WTC11 (cell line): ENCODE measurements around the gene LOXL4. TPM values are rescaled to one million over a fixed set of nuclear protein-coding genes. Genes with fewer than 3 reads are reported as not detected.

Experiments used
- ATAC-seq: fragments of 200-7000 bp; cut with Tn5 transposase; 2 replicates; pipeline ENCODE4 v1.10.0; 2021; ENCODE audit warnings: mild to moderate bottlenecking, moderate library complexity
- CTCF ChIA-PET: fragments of 300-600 bp; sonication (Branson Sonifier 250); formaldehyde crosslinking; loops from one replicate; lab custom pipeline; 2021; ENCODE audit warnings: antibody characterized with exemption; lab: Charles Lee
- POLR2A ChIA-PET: fragments of 350-600 bp; sonication (Branson Sonifier 250); formaldehyde crosslinking; loops from one replicate; lab custom pipeline; 2021; ENCODE audit warnings: antibody characterized with exemption; lab: Charles Lee
- DNase-seq: peaks from one replicate; pipeline ENCODE4 v3.0.0; 2021; ENCODE audit warnings: low spot score
- H3K27ac Mint-ChIP-seq: 2 replicates; pipeline ENCODE4 v1.8.0; 2021; ENCODE audit warnings: mixed read lengths
- H3K27me3 Mint-ChIP-seq: 2 replicates; pipeline ENCODE4 v1.8.0; 2021; ENCODE audit warnings: low read depth, mild to moderate bottlenecking, moderate library complexity, mixed read lengths
- H3K36me3 Mint-ChIP-seq: 2 replicates; pipeline ENCODE4 v1.8.0; 2021; ENCODE audit warnings: mixed read lengths
- H3K4me1 Mint-ChIP-seq: 2 replicates; pipeline ENCODE4 v1.8.0; 2022; ENCODE audit warnings: mixed read lengths
- H3K4me3 Mint-ChIP-seq: 2 replicates; pipeline ENCODE4 v1.8.0; 2021; ENCODE audit warnings: mild to moderate bottlenecking, moderate library complexity, mixed read lengths
- H3K9me3 Mint-ChIP-seq: 2 replicates; pipeline ENCODE4 v1.8.0; 2021; ENCODE audit warnings: mixed read lengths
- ESRRA ChIP-seq: sonication (generic); formaldehyde crosslinking; IDR thresholded peaks from 2 replicates; pipeline ENCODE4 v1.8.1; 2022; ENCODE audit warnings: mild to moderate bottlenecking, missing genetic modification reagents, borderline replicate concordance
- FOXP1 ChIP-seq: sonication (generic); formaldehyde crosslinking; IDR thresholded peaks from 2 replicates; pipeline ENCODE4 v1.8.0; 2022; ENCODE audit warnings: missing genetic modification reagents, mild to moderate bottlenecking, moderate library complexity, borderline replicate concordance
- JUN ChIP-seq: sonication (generic); formaldehyde crosslinking; IDR thresholded peaks from 2 replicates; pipeline ENCODE4 v1.8.0; 2023; ENCODE audit warnings: mild to moderate bottlenecking, missing genetic modification reagents
- OVOL2 ChIP-seq: fragments of 250-450 bp; sonication (Bioruptor Pico); IDR thresholded peaks from 2 replicates; pipeline ENCODE4 v1.9.0; 2021; ENCODE audit warnings: mild to moderate bottlenecking, borderline replicate concordance
- PRRX2 ChIP-seq: fragments of 250-450 bp; sonication (Bioruptor Pico); IDR thresholded peaks from 2 replicates; pipeline ENCODE4 v1.8.0; 2021; ENCODE audit warnings: mild to moderate bottlenecking
- SMAD4 ChIP-seq: sonication (generic); formaldehyde crosslinking; IDR thresholded peaks from 2 replicates; pipeline ENCODE4 v1.8.0; 2022; ENCODE audit warnings: mild to moderate bottlenecking, missing genetic modification reagents
- TEAD1 ChIP-seq: sonication (generic); formaldehyde crosslinking; IDR thresholded peaks from 2 replicates; pipeline ENCODE4 v1.8.0; 2022; ENCODE audit warnings: mild to moderate bottlenecking, missing genetic modification reagents
- TP53 ChIP-seq: sonication (generic); formaldehyde crosslinking; IDR thresholded peaks from 2 replicates; pipeline ENCODE4 v1.8.1; 2023; ENCODE audit warnings: mild to moderate bottlenecking, missing genetic modification reagents
- ZNF416 ChIP-seq: fragments of 250-450 bp; sonication (Bioruptor Pico); IDR thresholded peaks from 2 replicates; pipeline ENCODE4 v1.9.0; 2021; ENCODE audit warnings: mild to moderate bottlenecking, inconsistent platforms
- ZNF423 ChIP-seq: fragments of 250-450 bp; sonication (Bioruptor Pico); IDR thresholded peaks from 2 replicates; pipeline ENCODE4 v2.1.2; 2022; ENCODE audit warnings: mild to moderate bottlenecking, moderate library complexity
- ZNF671 ChIP-seq: fragments of 250-450 bp; sonication (Bioruptor Pico); IDR thresholded peaks from 2 replicates; pipeline ENCODE4 v1.8.0; 2021; ENCODE audit warnings: mild to moderate bottlenecking
- total RNA-seq: library from RNA; stranded (reverse); gene quantifications from 3 replicates; pipeline ENCODE4 v1.2.3, GENCODE V29; 2021
- TF ChIP-seq, protein P1 (sequence below): fragments of 250-450 bp; sonication (Bioruptor Pico); conservative IDR thresholded peaks from 2 replicates; pipeline ENCODE4 v1.9.0; 2021; ENCODE audit warnings: mild to moderate bottlenecking
- TF ChIP-seq, protein P2 (sequence below): sonication (generic); formaldehyde crosslinking; IDR thresholded peaks from 2 replicates; pipeline ENCODE4 v1.8.0; 2022; ENCODE audit warnings: missing genetic modification reagents
- TF ChIP-seq, protein P3 (sequence below): fragments of 200-600 bp; IDR thresholded peaks from 2 replicates; pipeline ENCODE4 v1.8.0; 2022; ENCODE audit warnings: antibody characterized with exemption
- TF ChIP-seq, protein P4 (sequence below): sonication (generic); formaldehyde crosslinking; IDR thresholded peaks from 2 replicates; pipeline ENCODE4 v1.8.1; 2023; ENCODE audit warnings: mild to moderate bottlenecking, moderate library complexity, missing genetic modification reagents
- TF ChIP-seq, protein P5 (sequence below): sonication (generic); formaldehyde crosslinking; IDR thresholded peaks from 2 replicates; pipeline ENCODE4 v1.8.1; 2022; ENCODE audit warnings: low read depth, mild to moderate bottlenecking, moderate library complexity, missing genetic modification reagents, borderline replicate concordance
- TF ChIP-seq, protein P6 (sequence below): sonication (generic); formaldehyde crosslinking; IDR thresholded peaks from 2 replicates; pipeline ENCODE4 v1.8.1; 2022; ENCODE audit warnings: mild to moderate bottlenecking, missing genetic modification reagents, moderate library complexity, borderline replicate concordance
- TF ChIP-seq, protein P7 (sequence below): sonication (generic); formaldehyde crosslinking; IDR thresholded peaks from 2 replicates; pipeline ENCODE4 v1.8.0; 2022; ENCODE audit warnings: mild to moderate bottlenecking, missing genetic modification reagents

LOXL4 gene
- total RNA-seq, 1 experiment from 2014 or later, result 0.35 TPM

DNA sequence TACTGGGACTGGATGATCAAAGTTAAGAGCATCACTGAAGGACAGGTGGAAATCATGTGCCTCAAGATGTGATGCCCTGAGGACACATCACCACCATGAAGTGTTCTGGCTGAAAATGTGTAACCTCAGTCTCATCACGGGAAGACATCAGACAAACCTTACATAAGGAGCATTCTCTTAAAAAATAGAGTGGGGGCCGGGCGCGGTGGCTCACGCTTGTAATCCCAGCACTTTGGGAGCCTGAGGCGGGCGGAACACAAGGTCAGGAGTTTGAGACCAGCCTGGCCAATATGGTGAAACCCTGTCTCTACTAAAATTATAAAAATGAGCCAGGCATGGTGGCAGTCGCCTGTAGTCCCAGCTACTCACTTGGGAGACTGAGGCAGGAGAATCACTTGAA, 65.6 kb downstream of the LOXL4 start:
- ChIA-PET POLR2A (interaction anchor here (0.8 to 1.0 kb wide), 2 partner anchors 11 to 213 kb away, joined by 3 read pairs; no protein-coding TSS in a partner anchor), CTCF (interaction anchor here (0.9 to 1.4 kb wide), 2 partner anchors 107 to 174 kb away, joined by 3 read pairs; no protein-coding TSS in a partner anchor)
- Mint-ChIP-seq H3K36me3 (no peaks in the 10 kb centered on the region), H3K9me3 (no peaks in the 10 kb centered on the region), H3K27ac (no peak overlapping the region), H3K4me1 (peaks cover 6% of the 10 kb centered on the region), H3K27me3 (no peaks in the 10 kb centered on the region), H3K4me3 (no peak overlapping the region)
- no peak for DNase-seq
- TF ChIP-seq, protein P1, sequence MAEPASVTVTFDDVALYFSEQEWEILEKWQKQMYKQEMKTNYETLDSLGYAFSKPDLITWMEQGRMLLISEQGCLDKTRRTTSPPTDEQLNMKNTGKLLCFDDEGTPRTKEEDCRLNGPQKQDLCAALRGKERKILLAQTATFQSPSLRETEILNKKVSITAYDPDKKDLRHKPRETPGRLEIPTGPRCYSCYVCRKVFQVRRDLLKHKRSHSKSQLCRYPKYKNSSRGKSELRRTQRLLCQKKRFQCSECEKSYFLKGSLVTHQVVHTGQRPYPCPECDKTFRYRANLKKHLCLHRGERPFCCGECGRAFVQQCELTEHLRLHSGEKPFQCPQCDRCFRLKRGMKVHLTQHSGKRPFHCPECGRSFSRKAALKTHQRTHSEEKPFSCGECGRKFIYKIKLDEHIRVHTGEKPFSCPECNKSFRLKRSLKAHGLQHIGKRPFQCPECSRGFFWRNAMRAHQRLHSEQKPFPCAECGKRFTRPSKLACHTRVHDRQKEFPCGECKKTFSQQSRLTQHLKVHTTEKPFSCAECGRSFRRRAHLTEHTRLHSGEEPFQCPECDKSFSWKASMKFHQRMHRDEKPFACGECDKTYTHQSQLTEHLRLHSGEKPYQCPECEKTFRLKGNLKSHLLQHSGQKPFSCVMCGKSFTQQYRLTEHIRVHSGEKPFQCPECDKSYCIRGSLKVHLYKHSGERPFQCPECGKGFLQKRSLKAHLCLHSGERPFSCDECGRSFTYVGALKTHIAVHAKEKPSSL (CRISPR knock-in tag), result no peak
- TF ChIP-seq, protein P2, sequence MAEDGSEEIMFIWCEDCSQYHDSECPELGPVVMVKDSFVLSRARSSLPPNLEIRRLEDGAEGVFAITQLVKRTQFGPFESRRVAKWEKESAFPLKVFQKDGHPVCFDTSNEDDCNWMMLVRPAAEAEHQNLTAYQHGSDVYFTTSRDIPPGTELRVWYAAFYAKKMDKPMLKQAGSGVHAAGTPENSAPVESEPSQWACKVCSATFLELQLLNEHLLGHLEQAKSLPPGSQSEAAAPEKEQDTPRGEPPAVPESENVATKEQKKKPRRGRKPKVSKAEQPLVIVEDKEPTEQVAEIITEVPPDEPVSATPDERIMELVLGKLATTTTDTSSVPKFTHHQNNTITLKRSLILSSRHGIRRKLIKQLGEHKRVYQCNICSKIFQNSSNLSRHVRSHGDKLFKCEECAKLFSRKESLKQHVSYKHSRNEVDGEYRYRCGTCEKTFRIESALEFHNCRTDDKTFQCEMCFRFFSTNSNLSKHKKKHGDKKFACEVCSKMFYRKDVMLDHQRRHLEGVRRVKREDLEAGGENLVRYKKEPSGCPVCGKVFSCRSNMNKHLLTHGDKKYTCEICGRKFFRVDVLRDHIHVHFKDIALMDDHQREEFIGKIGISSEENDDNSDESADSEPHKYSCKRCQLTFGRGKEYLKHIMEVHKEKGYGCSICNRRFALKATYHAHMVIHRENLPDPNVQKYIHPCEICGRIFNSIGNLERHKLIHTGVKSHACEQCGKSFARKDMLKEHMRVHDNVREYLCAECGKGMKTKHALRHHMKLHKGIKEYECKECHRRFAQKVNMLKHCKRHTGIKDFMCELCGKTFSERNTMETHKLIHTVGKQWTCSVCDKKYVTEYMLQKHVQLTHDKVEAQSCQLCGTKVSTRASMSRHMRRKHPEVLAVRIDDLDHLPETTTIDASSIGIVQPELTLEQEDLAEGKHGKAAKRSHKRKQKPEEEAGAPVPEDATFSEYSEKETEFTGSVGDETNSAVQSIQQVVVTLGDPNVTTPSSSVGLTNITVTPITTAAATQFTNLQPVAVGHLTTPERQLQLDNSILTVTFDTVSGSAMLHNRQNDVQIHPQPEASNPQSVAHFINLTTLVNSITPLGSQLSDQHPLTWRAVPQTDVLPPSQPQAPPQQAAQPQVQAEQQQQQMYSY (CRISPR knock-in tag), result no peak
- TF ChIP-seq, protein P3, sequence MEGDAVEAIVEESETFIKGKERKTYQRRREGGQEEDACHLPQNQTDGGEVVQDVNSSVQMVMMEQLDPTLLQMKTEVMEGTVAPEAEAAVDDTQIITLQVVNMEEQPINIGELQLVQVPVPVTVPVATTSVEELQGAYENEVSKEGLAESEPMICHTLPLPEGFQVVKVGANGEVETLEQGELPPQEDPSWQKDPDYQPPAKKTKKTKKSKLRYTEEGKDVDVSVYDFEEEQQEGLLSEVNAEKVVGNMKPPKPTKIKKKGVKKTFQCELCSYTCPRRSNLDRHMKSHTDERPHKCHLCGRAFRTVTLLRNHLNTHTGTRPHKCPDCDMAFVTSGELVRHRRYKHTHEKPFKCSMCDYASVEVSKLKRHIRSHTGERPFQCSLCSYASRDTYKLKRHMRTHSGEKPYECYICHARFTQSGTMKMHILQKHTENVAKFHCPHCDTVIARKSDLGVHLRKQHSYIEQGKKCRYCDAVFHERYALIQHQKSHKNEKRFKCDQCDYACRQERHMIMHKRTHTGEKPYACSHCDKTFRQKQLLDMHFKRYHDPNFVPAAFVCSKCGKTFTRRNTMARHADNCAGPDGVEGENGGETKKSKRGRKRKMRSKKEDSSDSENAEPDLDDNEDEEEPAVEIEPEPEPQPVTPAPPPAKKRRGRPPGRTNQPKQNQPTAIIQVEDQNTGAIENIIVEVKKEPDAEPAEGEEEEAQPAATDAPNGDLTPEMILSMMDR, result no peak
- TF ChIP-seq ZNF416 (CRISPR knock-in tag) (no peak), ZNF423 (CRISPR knock-in tag) (no peak), OVOL2 (CRISPR knock-in tag) (no peak), ESRRA (CRISPR knock-in tag) (no peak), TP53 (CRISPR knock-in tag) (no peak), PRRX2 (CRISPR knock-in tag) (no peak), FOXP1 (no peak), SMAD4 (CRISPR knock-in tag) (no peak), JUN (CRISPR knock-in tag) (no peak), ZNF671 (CRISPR knock-in tag) (no peak), TEAD1 (no peak)
- TF ChIP-seq, protein P4, sequence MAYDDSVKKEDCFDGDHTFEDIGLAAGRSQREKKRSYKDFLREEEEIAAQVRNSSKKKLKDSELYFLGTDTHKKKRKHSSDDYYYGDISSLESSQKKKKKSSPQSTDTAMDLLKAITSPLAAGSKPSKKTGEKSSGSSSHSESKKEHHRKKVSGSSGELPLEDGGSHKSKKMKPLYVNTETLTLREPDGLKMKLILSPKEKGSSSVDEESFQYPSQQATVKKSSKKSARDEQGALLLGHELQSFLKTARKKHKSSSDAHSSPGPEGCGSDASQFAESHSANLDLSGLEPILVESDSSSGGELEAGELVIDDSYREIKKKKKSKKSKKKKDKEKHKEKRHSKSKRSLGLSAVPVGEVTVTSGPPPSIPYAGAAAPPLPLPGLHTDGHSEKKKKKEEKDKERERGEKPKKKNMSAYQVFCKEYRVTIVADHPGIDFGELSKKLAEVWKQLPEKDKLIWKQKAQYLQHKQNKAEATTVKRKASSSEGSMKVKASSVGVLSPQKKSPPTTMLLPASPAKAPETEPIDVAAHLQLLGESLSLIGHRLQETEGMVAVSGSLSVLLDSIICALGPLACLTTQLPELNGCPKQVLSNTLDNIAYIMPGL (CRISPR knock-in tag), result no peak
- TF ChIP-seq, protein P5, sequence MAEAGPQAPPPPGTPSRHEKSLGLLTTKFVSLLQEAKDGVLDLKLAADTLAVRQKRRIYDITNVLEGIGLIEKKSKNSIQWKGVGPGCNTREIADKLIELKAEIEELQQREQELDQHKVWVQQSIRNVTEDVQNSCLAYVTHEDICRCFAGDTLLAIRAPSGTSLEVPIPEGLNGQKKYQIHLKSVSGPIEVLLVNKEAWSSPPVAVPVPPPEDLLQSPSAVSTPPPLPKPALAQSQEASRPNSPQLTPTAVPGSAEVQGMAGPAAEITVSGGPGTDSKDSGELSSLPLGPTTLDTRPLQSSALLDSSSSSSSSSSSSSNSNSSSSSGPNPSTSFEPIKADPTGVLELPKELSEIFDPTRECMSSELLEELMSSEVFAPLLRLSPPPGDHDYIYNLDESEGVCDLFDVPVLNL (CRISPR knock-in tag), result no peak
- TF ChIP-seq, protein P6, sequence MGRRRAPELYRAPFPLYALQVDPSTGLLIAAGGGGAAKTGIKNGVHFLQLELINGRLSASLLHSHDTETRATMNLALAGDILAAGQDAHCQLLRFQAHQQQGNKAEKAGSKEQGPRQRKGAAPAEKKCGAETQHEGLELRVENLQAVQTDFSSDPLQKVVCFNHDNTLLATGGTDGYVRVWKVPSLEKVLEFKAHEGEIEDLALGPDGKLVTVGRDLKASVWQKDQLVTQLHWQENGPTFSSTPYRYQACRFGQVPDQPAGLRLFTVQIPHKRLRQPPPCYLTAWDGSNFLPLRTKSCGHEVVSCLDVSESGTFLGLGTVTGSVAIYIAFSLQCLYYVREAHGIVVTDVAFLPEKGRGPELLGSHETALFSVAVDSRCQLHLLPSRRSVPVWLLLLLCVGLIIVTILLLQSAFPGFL (CRISPR knock-in tag), result no peak
- TF ChIP-seq, protein P7, sequence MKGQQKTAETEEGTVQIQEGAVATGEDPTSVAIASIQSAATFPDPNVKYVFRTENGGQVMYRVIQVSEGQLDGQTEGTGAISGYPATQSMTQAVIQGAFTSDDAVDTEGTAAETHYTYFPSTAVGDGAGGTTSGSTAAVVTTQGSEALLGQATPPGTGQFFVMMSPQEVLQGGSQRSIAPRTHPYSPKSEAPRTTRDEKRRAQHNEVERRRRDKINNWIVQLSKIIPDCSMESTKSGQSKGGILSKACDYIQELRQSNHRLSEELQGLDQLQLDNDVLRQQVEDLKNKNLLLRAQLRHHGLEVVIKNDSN, result no peak
- no peak for ATAC-seq
